Keratinocyte (primary cell): Measurements from ENCODE around the gene LAMA2. TPM values are rescaled to one million over a fixed set of nuclear protein-coding genes. Genes with fewer than 3 reads are reported as not detected.

Experiments used
- DNase-seq: peaks from one replicate; pipeline ENCODE4 v3.0.0-alpha.2; 2011; ENCODE audit warnings: low read depth, missing footprints, low spot score
- FAIRE-seq: peaks from 2 replicates; lab custom pipeline; 2011; peaks lifted over from hg19 to GRCh38; lab: Jason Lieb, UNC
- H2AFZ ChIP-seq: 2 replicates; pipeline ENCODE4 v1.6.0; 2012; ENCODE audit warnings: low read length, control low read depth, inconsistent platforms; ENCODE audit not compliant: control insufficient read depth
- H3K27ac ChIP-seq: 2 replicates; pipeline ENCODE4 v1.5.1; 2011; ENCODE audit warnings: low read length; ENCODE audit not compliant: control insufficient read depth, insufficient read depth
- H3K27me3 ChIP-seq: 3 replicates; pipeline ENCODE4 v1.6.0; 2011; ENCODE audit warnings: low read length; ENCODE audit not compliant: control insufficient read depth, insufficient read depth; ENCODE audit errors: extremely low read depth
- H3K36me3 ChIP-seq, 2 experiments: 2 replicates in 1 of 2; 3 replicates in 1 of 2; pipeline ENCODE4 v1.5.1; 2011; ENCODE audit warnings: low read length in 2 of 2, mild to moderate bottlenecking in 1 of 2; ENCODE audit not compliant: control insufficient read depth in 2 of 2, insufficient read depth in 2 of 2; ENCODE audit errors: extremely low read depth in 1 of 2
- H3K4me1 ChIP-seq: 3 replicates; pipeline ENCODE4 v1.5.1; 2011; ENCODE audit warnings: low read length; ENCODE audit not compliant: control insufficient read depth, insufficient read depth; ENCODE audit errors: extremely low read depth
- H3K4me2 ChIP-seq: 3 replicates; pipeline ENCODE4 v1.6.0; 2011; ENCODE audit warnings: low read depth, low read length; ENCODE audit not compliant: control insufficient read depth, insufficient read depth; ENCODE audit errors: extremely low read depth
- H3K4me3 ChIP-seq, 3 experiments: fragments of 200-600 bp in 1 of 3; sonication (generic) in 1 of 3; 2 replicates in 2 of 3; 3 replicates in 1 of 3; pipeline ENCODE4 v1.5.1; 2011 to 2016; ENCODE audit warnings: low read length in 3 of 3, mild to moderate bottlenecking in 3 of 3, control low read depth in 2 of 3, inconsistent platforms in 1 of 3, low read depth in 1 of 3, mixed read lengths in 1 of 3, mixed run types in 1 of 3, moderate library complexity in 1 of 3; ENCODE audit not compliant: control insufficient read depth in 2 of 3, insufficient read depth in 2 of 3; ENCODE audit errors: extremely low read depth in 1 of 3
- H3K79me2 ChIP-seq: 2 replicates; pipeline ENCODE4 v1.6.0; 2012; ENCODE audit warnings: low read length; ENCODE audit not compliant: control insufficient read depth, insufficient read depth
- H3K9ac ChIP-seq: 3 replicates; pipeline ENCODE4 v1.6.0; 2011; ENCODE audit warnings: low read length; ENCODE audit not compliant: control insufficient read depth, insufficient read depth; ENCODE audit errors: extremely low read depth
- H3K9me1 ChIP-seq: 3 replicates; pipeline ENCODE4 v1.6.0; 2011; ENCODE audit warnings: low read length; ENCODE audit not compliant: control insufficient read depth, insufficient read depth; ENCODE audit errors: extremely low read depth
- H3K9me3 ChIP-seq: 2 replicates; pipeline ENCODE4 v1.5.1; 2012; ENCODE audit warnings: low read depth, low read length; ENCODE audit not compliant: control insufficient read depth
- H4K20me1 ChIP-seq: 3 replicates; pipeline ENCODE4 v1.6.0; 2011; ENCODE audit warnings: low read length; ENCODE audit not compliant: control insufficient read depth, insufficient read depth; ENCODE audit errors: extremely low read depth
- EZH2 ChIP-seq: IDR thresholded peaks from one replicate; pipeline ENCODE4 v1.6.1; 2012; ENCODE audit warnings: inconsistent platforms, mild to moderate bottlenecking, low read length, moderate library complexity
- dilution Hi-C: fragments of 300-500 bp; cut with MboI; formaldehyde crosslinking; loops from one replicate; pipeline ENCODE4 v1.7.0; 2020; ENCODE audit warnings: low sequenced_read_pairs; ENCODE audit not compliant: extremely low pct_ligation_motif_present
- polyA plus RNA-seq, 5 experiments: library from polyadenylated mRNA; depleted of rRNA in 3 of 5; stranded (reverse) in 3 of 5; stranded (forward) in 1 of 5; unstranded in 1 of 5; fragments of >200 nt; gene quantifications; 1 replicate in 1 of 5; 2 replicates in 3 of 5; 3 replicates in 1 of 5; pipeline versions ENCODE4 v1.2.1 to v1.2.3, GENCODE V29; 2011 to 2012; ENCODE audit warnings: missing spikeins in 2 of 5, low read depth in 1 of 5, low replicate concordance in 1 of 5
- TF ChIP-seq, protein P1 (sequence below), 3 experiments: IDR thresholded peaks in 1 of 3; conservative IDR thresholded peaks in 1 of 3; optimal IDR thresholded peaks in 1 of 3; 2 replicates in 2 of 3; 3 replicates in 1 of 3; pipeline versions ENCODE3 to v1.5.1; 2011; ENCODE audit warnings: low read length in 3 of 3, mild to moderate bottlenecking in 3 of 3, moderate library complexity in 2 of 3, control low read depth in 1 of 3, inconsistent platforms in 1 of 3; ENCODE audit not compliant: insufficient read depth in 2 of 3; ENCODE audit errors: extremely low read depth in 1 of 3

Gene LAMA2
- polyA plus RNA-seq, 1 donor (not counting 4 experiments of a cell fraction or from before 2014, with no cell fraction given) = 1.4 TPM

DNA sequence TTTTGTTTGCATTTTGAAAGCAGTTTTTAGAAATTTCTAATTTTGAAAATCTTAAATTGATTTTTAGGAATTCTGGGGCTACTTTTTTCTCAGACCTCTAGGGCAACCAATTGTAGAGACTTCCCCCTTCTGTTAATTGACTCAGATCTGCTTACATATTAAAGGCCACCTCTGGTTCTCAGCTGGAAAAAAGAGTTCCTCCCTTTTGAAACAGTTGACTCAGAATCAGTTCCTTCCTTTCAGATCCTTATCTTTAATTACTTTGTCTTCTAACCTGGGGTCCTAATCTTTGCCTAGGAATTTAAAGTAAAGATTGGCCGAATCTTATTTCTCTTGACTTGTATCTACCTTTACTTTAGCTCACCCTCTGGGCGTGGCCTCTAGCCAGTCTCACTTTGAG is 146.8 kb downstream of the LAMA2 start:
- no peak for DNase-seq
- Histone ChIP-seq H3K79me2 (no peaks in the 10 kb centered on the region), H2AFZ (no peak overlapping the region), H3K27me3 (no peaks in the 10 kb centered on the region), H3K4me3 (no peak overlapping the region), H3K27ac (no peak overlapping the region), H3K9me3 (no peaks in the 10 kb centered on the region), H3K4me2 (no peak overlapping the region), H3K9ac (no peak overlapping the region), H3K9me1 (no peaks in the 10 kb centered on the region), H3K36me3 (no peaks in the 10 kb centered on the region), H4K20me1 (no peaks in the 10 kb centered on the region), H3K4me1 (no peaks in the 10 kb centered on the region)
- FAIRE-seq = no peak
- dilution Hi-C loops = no loop called here
- no peak for TF ChIP-seq EZH2
- TF ChIP-seq, protein P1, sequence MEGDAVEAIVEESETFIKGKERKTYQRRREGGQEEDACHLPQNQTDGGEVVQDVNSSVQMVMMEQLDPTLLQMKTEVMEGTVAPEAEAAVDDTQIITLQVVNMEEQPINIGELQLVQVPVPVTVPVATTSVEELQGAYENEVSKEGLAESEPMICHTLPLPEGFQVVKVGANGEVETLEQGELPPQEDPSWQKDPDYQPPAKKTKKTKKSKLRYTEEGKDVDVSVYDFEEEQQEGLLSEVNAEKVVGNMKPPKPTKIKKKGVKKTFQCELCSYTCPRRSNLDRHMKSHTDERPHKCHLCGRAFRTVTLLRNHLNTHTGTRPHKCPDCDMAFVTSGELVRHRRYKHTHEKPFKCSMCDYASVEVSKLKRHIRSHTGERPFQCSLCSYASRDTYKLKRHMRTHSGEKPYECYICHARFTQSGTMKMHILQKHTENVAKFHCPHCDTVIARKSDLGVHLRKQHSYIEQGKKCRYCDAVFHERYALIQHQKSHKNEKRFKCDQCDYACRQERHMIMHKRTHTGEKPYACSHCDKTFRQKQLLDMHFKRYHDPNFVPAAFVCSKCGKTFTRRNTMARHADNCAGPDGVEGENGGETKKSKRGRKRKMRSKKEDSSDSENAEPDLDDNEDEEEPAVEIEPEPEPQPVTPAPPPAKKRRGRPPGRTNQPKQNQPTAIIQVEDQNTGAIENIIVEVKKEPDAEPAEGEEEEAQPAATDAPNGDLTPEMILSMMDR (optimal IDR thresholded peaks at IDR 0.05 in 1 of 3, IDR thresholded peaks at IDR 0.05 in 1 of 3, conservative IDR thresholded peaks at IDR 0.05 in 1 of 3; ENCODE audit: extremely low read depth in 1 of 3, insufficient read depth in 2 of 3, low read length in 3 of 3) = no peak

DNA sequence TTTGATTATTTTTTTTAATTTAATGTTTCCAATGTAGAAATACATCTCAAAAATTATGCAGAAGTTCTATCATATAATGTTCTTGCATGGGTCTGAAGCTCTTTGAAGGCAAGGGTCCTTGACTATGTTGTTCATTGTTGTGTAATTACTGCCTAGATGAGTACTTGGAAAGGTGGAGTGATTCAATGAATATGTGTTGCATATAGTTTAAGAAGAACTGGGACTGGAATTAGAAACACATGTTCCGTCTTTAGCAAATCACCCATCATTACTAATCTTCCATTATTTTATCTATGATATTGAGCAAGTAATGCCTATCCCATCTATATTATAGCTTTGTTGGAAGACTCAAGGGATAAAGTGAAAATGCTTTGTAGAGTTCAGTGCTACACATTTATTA is 147.3 kb downstream of the LAMA2 start:
- H2AFZ ChIP-seq = no peak overlapping the region
- H3K9ac ChIP-seq = no peak overlapping the region
- no peaks in the 10 kb centered on the region for H3K79me2 ChIP-seq
- H3K4me1 ChIP-seq = no peaks in the 10 kb centered on the region
- H3K9me1 ChIP-seq = no peaks in the 10 kb centered on the region
- no peak for FAIRE-seq
- no peak overlapping the region for H3K4me3 ChIP-seq
- no peak overlapping the region for H3K27ac ChIP-seq
- H3K9me3 ChIP-seq = no peaks in the 10 kb centered on the region
- H3K4me2 ChIP-seq = no peak overlapping the region
- TF ChIP-seq, protein P1 (optimal IDR thresholded peaks at IDR 0.05 in 1 of 3, IDR thresholded peaks at IDR 0.05 in 1 of 3, conservative IDR thresholded peaks at IDR 0.05 in 1 of 3; ENCODE audit: extremely low read depth in 1 of 3, insufficient read depth in 2 of 3, low read length in 3 of 3) = no peak
- no peak for TF ChIP-seq EZH2
- dilution Hi-C loops = no loop called here
- no peak for DNase-seq
- H3K27me3 ChIP-seq = no peaks in the 10 kb centered on the region
- no peaks in the 10 kb centered on the region for H3K36me3 ChIP-seq
- H4K20me1 ChIP-seq = no peaks in the 10 kb centered on the region
